WTC11 (cell line): ENCODE data around the gene STPG4. TPM values are rescaled to one million over a fixed set of nuclear protein-coding genes. Genes with fewer than 3 reads are reported as not detected.
A peak's percentile ranks its signal among the peaks of the same experiment; 100 is the strongest.

Experiments used
- ATAC-seq: fragments of 200-7000 bp; cut with Tn5 transposase; 2 replicates; pipeline ENCODE4 v1.10.0; 2021; ENCODE audit warnings: mild to moderate bottlenecking, moderate library complexity
- CTCF ChIA-PET: fragments of 300-600 bp; sonication (Branson Sonifier 250); formaldehyde crosslinking; loops from one replicate; lab custom pipeline; 2021; ENCODE audit warnings: antibody characterized with exemption; lab: Charles Lee
- POLR2A ChIA-PET: fragments of 350-600 bp; sonication (Branson Sonifier 250); formaldehyde crosslinking; loops from one replicate; lab custom pipeline; 2021; ENCODE audit warnings: antibody characterized with exemption; lab: Charles Lee
- DNase-seq: peaks from one replicate; pipeline ENCODE4 v3.0.0; 2021; ENCODE audit warnings: low spot score
- H3K27ac Mint-ChIP-seq: 2 replicates; pipeline ENCODE4 v1.8.0; 2021; ENCODE audit warnings: mixed read lengths
- H3K27me3 Mint-ChIP-seq: 2 replicates; pipeline ENCODE4 v1.8.0; 2021; ENCODE audit warnings: low read depth, mild to moderate bottlenecking, moderate library complexity, mixed read lengths
- H3K36me3 Mint-ChIP-seq: 2 replicates; pipeline ENCODE4 v1.8.0; 2021; ENCODE audit warnings: mixed read lengths
- H3K4me1 Mint-ChIP-seq: 2 replicates; pipeline ENCODE4 v1.8.0; 2022; ENCODE audit warnings: mixed read lengths
- H3K4me3 Mint-ChIP-seq: 2 replicates; pipeline ENCODE4 v1.8.0; 2021; ENCODE audit warnings: mild to moderate bottlenecking, moderate library complexity, mixed read lengths
- H3K9me3 Mint-ChIP-seq: 2 replicates; pipeline ENCODE4 v1.8.0; 2021; ENCODE audit warnings: mixed read lengths
- CBFB ChIP-seq: sonication (generic); formaldehyde crosslinking; IDR thresholded peaks from 2 replicates; pipeline ENCODE4 v1.8.1; 2022; ENCODE audit warnings: mild to moderate bottlenecking, low read depth, missing genetic modification reagents
- CDX4 ChIP-seq: fragments of 250-450 bp; sonication (Bioruptor Pico); IDR thresholded peaks from 2 replicates; pipeline ENCODE4 v1.9.0; 2021; ENCODE audit warnings: moderate library complexity, mild to moderate bottlenecking, inconsistent platforms, borderline replicate concordance
- FOXJ3 ChIP-seq: sonication (generic); formaldehyde crosslinking; IDR thresholded peaks from 2 replicates; pipeline ENCODE4 v1.9.0; 2021; ENCODE audit warnings: missing genetic modification reagents, mild to moderate bottlenecking, borderline replicate concordance
- GABPB1 ChIP-seq: sonication (generic); formaldehyde crosslinking; IDR thresholded peaks from 2 replicates; pipeline ENCODE4 v1.8.1; 2023; ENCODE audit warnings: mild to moderate bottlenecking, missing genetic modification reagents
- GTF2I ChIP-seq: fragments of 250-450 bp; sonication (Bioruptor Pico); conservative IDR thresholded peaks from 2 replicates; pipeline ENCODE4 v1.4.0; 2021; ENCODE audit warnings: mild to moderate bottlenecking
- KAT7 ChIP-seq: sonication (generic); formaldehyde crosslinking; IDR thresholded peaks from 2 replicates; pipeline ENCODE4 v1.8.1; 2023; ENCODE audit warnings: missing genetic modification reagents, mild to moderate bottlenecking, borderline replicate concordance
- MXD4 ChIP-seq: fragments of 250-450 bp; sonication (Bioruptor Pico); IDR thresholded peaks from 2 replicates; pipeline ENCODE4 v1.8.0; 2021; ENCODE audit warnings: mild to moderate bottlenecking, moderate library complexity, borderline replicate concordance
- NR1H2 ChIP-seq: sonication (generic); formaldehyde crosslinking; IDR thresholded peaks from 2 replicates; pipeline ENCODE4 v1.9.0; 2021; ENCODE audit warnings: mild to moderate bottlenecking, moderate library complexity, missing genetic modification reagents
- NR2C2 ChIP-seq: sonication (generic); formaldehyde crosslinking; IDR thresholded peaks from 2 replicates; pipeline ENCODE4 v1.8.0; 2022; ENCODE audit warnings: mild to moderate bottlenecking, missing genetic modification reagents
- SP1 ChIP-seq: sonication (generic); formaldehyde crosslinking; conservative IDR thresholded peaks from 2 replicates; pipeline ENCODE4 v1.8.1; 2022; ENCODE audit warnings: missing genetic modification reagents
- ZNF281 ChIP-seq: sonication (generic); formaldehyde crosslinking; IDR thresholded peaks from 2 replicates; pipeline ENCODE4 v1.8.0; 2023; ENCODE audit warnings: mild to moderate bottlenecking, missing genetic modification reagents
- ZNF532 ChIP-seq: fragments of 250-450 bp; sonication (Bioruptor Pico); IDR thresholded peaks from 2 replicates; pipeline ENCODE4 v1.9.0; 2021; ENCODE audit warnings: mild to moderate bottlenecking, borderline replicate concordance
- ZNF671 ChIP-seq: fragments of 250-450 bp; sonication (Bioruptor Pico); IDR thresholded peaks from 2 replicates; pipeline ENCODE4 v1.8.0; 2021; ENCODE audit warnings: mild to moderate bottlenecking
- total RNA-seq: library from RNA; stranded (reverse); gene quantifications from 3 replicates; pipeline ENCODE4 v1.2.3, GENCODE V29; 2021
- TF ChIP-seq, protein P1 (sequence below): fragments of 250-450 bp; sonication (Bioruptor Pico); IDR thresholded peaks from 2 replicates; pipeline ENCODE4 v1.9.0; 2021; ENCODE audit warnings: mild to moderate bottlenecking

STPG4 gene
- total RNA-seq, 1 experiment from 2014 or later, result not detected

GRCh38 chr2:47080888-47081301 lies 74.2 kb downstream of the STPG4 start:
- CTCF ChIA-PET, result no interaction called here
- Mint-ChIP-seq H3K36me3 (no peaks in the 10 kb centered on the region), H3K4me1 (peaks cover 29% of the 10 kb centered on the region), H3K27me3 (no peaks in the 10 kb centered on the region; the same call in 1 of the 2 replicates), H3K27ac (no peak overlapping the region), H3K9me3 (no peaks in the 10 kb centered on the region), H3K4me3 (no peak overlapping the region)
- TF ChIP-seq CDX4 (CRISPR knock-in tag), result no peak
- POLR2A ChIA-PET, result no interaction called here
- DNase-seq (no peak), ATAC-seq (no peak)

DNA sequence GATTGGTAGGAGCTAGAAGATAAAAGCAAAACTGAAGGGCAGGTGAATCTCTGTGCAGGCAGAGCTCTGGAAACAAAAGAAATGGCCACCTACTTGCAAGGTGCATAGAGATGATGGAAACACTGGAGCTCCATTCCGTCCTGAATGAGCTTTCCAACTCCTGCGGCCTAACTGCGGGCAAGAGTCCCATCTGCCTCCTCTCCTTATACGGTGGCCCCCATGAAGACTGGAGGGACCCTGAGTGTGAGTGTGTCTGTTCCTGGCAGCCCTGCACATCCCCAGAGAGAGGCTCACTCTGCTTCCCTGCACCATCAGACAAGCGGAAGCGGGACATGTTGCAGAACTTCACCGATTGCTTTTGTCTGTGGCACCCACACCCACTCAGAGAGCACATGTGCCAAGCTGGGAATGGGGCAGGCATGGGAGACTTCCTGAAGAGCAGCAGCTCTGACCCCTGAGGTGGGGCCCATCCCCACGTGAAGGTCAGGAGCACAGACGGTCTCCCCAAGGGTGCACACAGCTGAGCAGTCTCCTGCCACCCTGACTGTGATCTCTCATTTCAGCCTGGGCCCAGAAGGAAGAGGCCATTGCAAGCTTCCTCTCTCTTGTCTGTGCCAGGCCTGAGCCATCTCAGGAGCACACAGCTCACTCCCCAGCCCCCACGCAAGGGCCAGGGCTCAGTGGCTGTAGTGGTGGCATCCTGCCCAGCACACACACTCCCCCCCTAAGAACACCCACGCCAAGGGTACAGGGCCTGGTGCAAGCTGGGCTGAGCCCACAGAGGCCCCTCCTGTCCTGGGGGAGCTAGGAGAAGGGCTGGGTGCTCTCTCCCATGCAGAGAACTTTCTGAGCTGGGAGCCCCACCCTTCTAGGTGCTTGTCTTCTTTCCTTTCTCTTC lies 75.3 kb downstream of the STPG4 start:
- H3K36me3 Mint-ChIP-seq, result no peaks in the 10 kb centered on the region
- H3K27me3 Mint-ChIP-seq, result no peaks in the 10 kb centered on the region; the same call in 1 of the 2 replicates
- POLR2A ChIA-PET, result no interaction called here
- no peaks in the 10 kb centered on the region for H3K9me3 Mint-ChIP-seq
- DNase-seq (no peak), ATAC-seq (no peak)
- H3K27ac Mint-ChIP-seq, result no peak overlapping the region
- H3K4me3 Mint-ChIP-seq, result no peak overlapping the region
- peaks cover 35% of the 10 kb centered on the region for H3K4me1 Mint-ChIP-seq
- no peak for TF ChIP-seq MXD4 (CRISPR knock-in tag)
- peak; percentile 47; the same call in 1 of the 2 replicates for TF ChIP-seq GABPB1
- TF ChIP-seq, all 79 proteins: peak for 1
- CTCF ChIA-PET, result interaction anchor here (0.6 to 1.9 kb wide), 6 partner anchors 9 to 234 kb away, joined by 3 to 15 read pairs (median 3); no protein-coding TSS in a partner anchor

GRCh38 chr2:47078541-47079482 lies 76.3 kb downstream of the STPG4 start:
- no peak for DNase-seq
- ChIA-PET CTCF (interaction anchor here (0.9 to 1.9 kb wide), 6 partner anchors 9 to 235 kb away, joined by 3 to 15 read pairs (median 3); no protein-coding TSS in a partner anchor), POLR2A (no interaction called here)
- Mint-ChIP-seq H3K4me1 (peaks cover 35% of the 10 kb centered on the region), H3K27ac (peak overlapping the region; percentile 10; the same call in 1 of the 2 replicates), H3K36me3 (no peaks in the 10 kb centered on the region), H3K9me3 (no peaks in the 10 kb centered on the region)
- peak; percentile 76 for TF ChIP-seq GABPB1
- TF ChIP-seq GTF2I (CRISPR knock-in tag), result no peak
- TF ChIP-seq, all 79 proteins: peak for 1
- ATAC-seq, result peak; percentile 11; the same call in 1 of the 2 replicates
- Mint-ChIP-seq H3K27me3 (no peaks in the 10 kb centered on the region; the same call in 1 of the 2 replicates), H3K4me3 (no peak overlapping the region)

- Mint-ChIP-seq H3K36me3 (no peaks in the 10 kb centered on the region), H3K27ac (no peak overlapping the region), H3K9me3 (no peaks in the 10 kb centered on the region), H3K4me3 (no peak overlapping the region), H3K4me1 (peaks cover 42% of the 10 kb centered on the region), H3K27me3 (no peaks in the 10 kb centered on the region; the same call in 1 of the 2 replicates)
- ChIA-PET CTCF (interaction anchor here (0.9 kb wide), 1 partner anchor 11 kb away, joined by 3 read pairs; no protein-coding TSS in a partner anchor), POLR2A (interaction anchor here (1.1 kb wide), 1 partner anchor 63 kb away, joined by 3 read pairs; no protein-coding TSS in a partner anchor)
- DNase-seq, result no peak
- ATAC-seq, result peak; percentile 15
- TF ChIP-seq NR1H2 (CRISPR knock-in tag), result no peak
- no peak for TF ChIP-seq ZNF281 (CRISPR knock-in tag)
- TF ChIP-seq NR2C2 (CRISPR knock-in tag), result no peak
- TF ChIP-seq CDX4 (CRISPR knock-in tag), result no peak
- no peak for TF ChIP-seq FOXJ3 (CRISPR knock-in tag)
- no peak for TF ChIP-seq ZNF532 (CRISPR knock-in tag)
- TF ChIP-seq SP1 (CRISPR knock-in tag), result no peak
- no peak for TF ChIP-seq ZNF671 (CRISPR knock-in tag)
- no peak for TF ChIP-seq CBFB (CRISPR knock-in tag)
- TF ChIP-seq, protein P1, sequence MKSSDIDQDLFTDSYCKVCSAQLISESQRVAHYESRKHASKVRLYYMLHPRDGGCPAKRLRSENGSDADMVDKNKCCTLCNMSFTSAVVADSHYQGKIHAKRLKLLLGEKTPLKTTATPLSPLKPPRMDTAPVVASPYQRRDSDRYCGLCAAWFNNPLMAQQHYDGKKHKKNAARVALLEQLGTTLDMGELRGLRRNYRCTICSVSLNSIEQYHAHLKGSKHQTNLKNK, result no peak
- no peak for TF ChIP-seq KAT7
These were observed 77.5 kb downstream of the STPG4 start for GRCh38 chr2:47077442-47078117.
